Lower lobe of right lung (tissue), 2 donors: ENCODE measurements around the gene RELT. TPM values are rescaled to one million over a fixed set of nuclear protein-coding genes. Genes with fewer than 3 reads are reported as not detected.
"Not testable (repeated sequence)": the region's sequence is repeated elsewhere in the genome, so short reads cannot be mapped to it uniquely, and the experiment has no call there.

Experiments
- ATAC-seq, 2 donors: fragments of 200-7000 bp; cut with Tn5 transposase; one replicate each; pipeline ENCODE4 v1.9.1; 2020 to 2022; ENCODE audit warnings: mild to moderate bottlenecking in 2 of 2, moderate library complexity in 2 of 2
- DNase-seq: peaks from one replicate; pipeline ENCODE4 v3.0.0-alpha.2; 2020
- H3K27ac ChIP-seq: fragments of 200-600 bp; one replicate; pipeline ENCODE4 v1.8.0; 2022
- H3K27me3 ChIP-seq: fragments of 200-600 bp; one replicate; pipeline ENCODE4 v1.8.0; 2022; ENCODE audit warnings: low read depth
- H3K36me3 ChIP-seq: fragments of 200-600 bp; one replicate; pipeline ENCODE4 v1.8.0; 2022; ENCODE audit warnings: mild to moderate bottlenecking
- H3K4me1 ChIP-seq: fragments of 200-600 bp; one replicate; pipeline ENCODE4 v1.8.0; 2022
- H3K4me3 ChIP-seq: fragments of 200-600 bp; one replicate; pipeline ENCODE4 v1.8.0; 2022; ENCODE audit warnings: mild to moderate bottlenecking
- H3K9me3 ChIP-seq: fragments of 200-600 bp; one replicate; pipeline ENCODE4 v1.8.0; 2022
- CTCF ChIP-seq: fragments of 200-600 bp; IDR thresholded peaks from one replicate; pipeline ENCODE4 v1.8.0; 2022; ENCODE audit warnings: antibody characterized with exemption, mild to moderate bottlenecking
- intact Hi-C: fragments of 100-400 bp; cut with DNase I; formaldehyde crosslinking; loops from one replicate; pipeline ENCODE4 v1.11.0; 2022
- total RNA-seq: library from RNA; stranded (reverse); fragmentation: NEBNext Ultra II Directional; extraction: Animal tissue kit (Norgen Biotek cat#: 25700); gene quantifications from one replicate; pipeline ENCODE4 v1.2.1, GENCODE V29; 2021
- donor health status: DM: no; HTN: yes; CAD: no; lungs with severe emphysema.

RELT gene
- total RNA-seq, 1 donor from 2014 or later: 15.4 TPM

DNA sequence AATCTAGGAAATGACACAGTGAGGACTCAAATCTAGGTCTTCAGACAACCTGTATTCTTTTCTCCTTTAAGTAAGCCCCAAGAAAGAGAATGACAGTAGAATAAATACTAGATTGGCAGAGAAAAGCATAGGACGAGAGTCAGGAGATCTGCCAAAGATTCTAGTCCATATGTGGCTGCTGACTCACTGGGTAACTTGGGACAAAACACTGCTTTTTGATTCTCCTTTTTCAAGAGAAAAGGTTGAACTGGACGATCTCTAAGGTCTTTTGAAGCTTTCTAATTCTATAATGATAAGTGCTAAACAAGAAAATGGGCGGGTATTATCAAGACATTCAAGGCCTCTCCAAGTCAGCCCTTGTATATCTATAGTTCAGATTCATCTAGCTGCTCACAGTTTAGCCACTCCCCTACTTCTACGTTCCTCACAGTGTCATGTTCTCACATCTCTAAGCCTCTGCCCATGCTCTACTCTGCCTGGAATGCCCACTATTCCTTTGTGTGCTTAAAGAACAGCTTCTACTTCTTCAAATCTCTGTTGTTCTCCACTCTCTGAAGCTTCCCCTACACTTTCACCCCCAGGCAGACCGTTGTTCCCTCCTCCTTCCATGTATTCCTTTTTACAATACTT, 53.0 kb downstream of the RELT start:
- ATAC-seq: peak in 1 of 2 donors; percentile 28
- TF ChIP-seq CTCF: no peak
- intact Hi-C loops: no loop called here
- Histone ChIP-seq H3K27ac (no peak overlapping the region), H3K4me1 (no peaks in the 10 kb centered on the region), H3K9me3 (no peaks in the 10 kb centered on the region), H3K4me3 (no peak overlapping the region), H3K36me3 (peaks cover 3% of the 10 kb centered on the region), H3K27me3 (no peaks in the 10 kb centered on the region)
- no peak for DNase-seq

GRCh38 chr11:73430326-73430725, 54.1 kb downstream of the RELT start:
- no peak for DNase-seq
- no peak overlapping the region for H3K27ac ChIP-seq
- intact Hi-C loops: no loop called here
- no peaks in the 10 kb centered on the region for H3K4me1 ChIP-seq
- H3K4me3 ChIP-seq: no peak overlapping the region
- no peaks in the 10 kb centered on the region for H3K9me3 ChIP-seq
- H3K27me3 ChIP-seq: no peaks in the 10 kb centered on the region
- no peak for TF ChIP-seq CTCF
- peaks cover 3% of the 10 kb centered on the region for H3K36me3 ChIP-seq
- no peak for ATAC-seq

- no peaks in the 10 kb centered on the region for H3K9me3 ChIP-seq
- no peaks in the 10 kb centered on the region for H3K27me3 ChIP-seq
- ATAC-seq: no peak
- H3K36me3 ChIP-seq: peaks cover 3% of the 10 kb centered on the region
- H3K4me3 ChIP-seq: no peak overlapping the region
- no peak for TF ChIP-seq CTCF
- H3K27ac ChIP-seq: no peak overlapping the region
- intact Hi-C loops: no loop called here
- H3K4me1 ChIP-seq: no peaks in the 10 kb centered on the region
- no peak for DNase-seq
Measured at GRCh38 chr11:73431396-73431795, 55.2 kb downstream of the RELT start.

DNA sequence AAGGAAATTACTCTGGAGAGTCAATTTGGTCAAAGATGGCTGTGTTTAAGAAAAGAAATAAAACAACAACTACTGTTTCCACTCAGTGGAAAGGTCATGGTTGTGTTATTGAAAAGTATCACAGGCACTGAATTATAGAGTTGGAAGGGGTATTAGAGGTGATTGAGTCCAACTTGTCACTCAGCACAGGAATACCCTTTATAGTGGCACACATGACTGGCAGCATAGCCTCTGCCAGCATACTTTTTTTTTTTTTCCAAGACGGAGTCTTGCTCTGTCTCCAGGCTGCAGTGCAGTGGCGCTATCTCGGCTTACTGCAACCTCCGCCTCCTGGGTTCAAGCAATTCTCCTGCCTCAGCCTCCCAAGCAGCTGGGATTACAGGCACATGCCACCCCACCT, 60.7 kb downstream of the RELT start:
- intact Hi-C loops, H3K9me3 ChIP-seq: not testable (repeated sequence)

GRCh38 chr11:73439002-73439843, 63.0 kb downstream of the RELT start:
- no peak for ATAC-seq
- H3K4me3 ChIP-seq: no peak overlapping the region
- DNase-seq: no peak
- H3K27ac ChIP-seq: no peak overlapping the region
- no peaks in the 10 kb centered on the region for H3K9me3 ChIP-seq
- intact Hi-C loops: no loop called here
- no peaks in the 10 kb centered on the region for H3K27me3 ChIP-seq
- H3K36me3 ChIP-seq: no peaks in the 10 kb centered on the region
- H3K4me1 ChIP-seq: no peaks in the 10 kb centered on the region
- TF ChIP-seq CTCF: no peak

More for the DNA sequence above, 60.7 kb downstream of the RELT start:
- not testable (repeated sequence) for ATAC-seq, H3K27me3 ChIP-seq, H3K4me3 ChIP-seq, H3K27ac ChIP-seq, H3K4me1 ChIP-seq, H3K36me3 ChIP-seq, DNase-seq

- TF ChIP-seq CTCF: no peak
- H3K4me1 ChIP-seq: no peaks in the 10 kb centered on the region
- DNase-seq (no peak), ATAC-seq (no peak)
- H3K27ac ChIP-seq: no peak overlapping the region
- H3K36me3 ChIP-seq: no peaks in the 10 kb centered on the region
- no peaks in the 10 kb centered on the region for H3K27me3 ChIP-seq
- no peak overlapping the region for H3K4me3 ChIP-seq
- H3K9me3 ChIP-seq: no peaks in the 10 kb centered on the region
- intact Hi-C loops: no loop called here
Measured at GRCh38 chr11:73445980-73446379, 69.8 kb downstream of the RELT start.
